Measurements from ENCODE around the gene MBP.
A peak's percentile ranks its signal among the peaks of the same experiment; 100 is the strongest.

MBP gene

DNA sequence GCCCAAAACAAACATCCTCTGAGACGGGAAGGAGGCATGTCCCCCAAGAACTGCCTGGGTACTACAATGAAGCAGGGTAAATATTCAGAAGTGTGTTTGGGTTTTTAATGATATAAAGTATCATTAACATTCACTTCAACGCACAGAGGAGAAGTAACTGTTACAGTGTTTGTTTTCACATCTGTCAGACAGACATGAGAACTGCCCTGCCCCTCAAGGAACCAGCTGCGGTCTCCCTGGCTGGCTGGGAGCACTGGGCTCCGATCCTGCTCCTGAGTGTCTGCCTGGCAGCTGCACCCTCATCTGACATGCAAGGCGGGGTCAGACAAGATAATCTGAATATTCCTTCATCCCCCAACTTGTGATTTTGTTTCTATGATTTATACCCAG is 75.6 kb downstream of the MBP start:
- H3K27ac ChIP-seq, result peak overlapping the region; percentile 40
- no peak for TF ChIP-seq ZFX (IDR thresholded peaks at IDR 0.05)
- TF ChIP-seq, protein P1, sequence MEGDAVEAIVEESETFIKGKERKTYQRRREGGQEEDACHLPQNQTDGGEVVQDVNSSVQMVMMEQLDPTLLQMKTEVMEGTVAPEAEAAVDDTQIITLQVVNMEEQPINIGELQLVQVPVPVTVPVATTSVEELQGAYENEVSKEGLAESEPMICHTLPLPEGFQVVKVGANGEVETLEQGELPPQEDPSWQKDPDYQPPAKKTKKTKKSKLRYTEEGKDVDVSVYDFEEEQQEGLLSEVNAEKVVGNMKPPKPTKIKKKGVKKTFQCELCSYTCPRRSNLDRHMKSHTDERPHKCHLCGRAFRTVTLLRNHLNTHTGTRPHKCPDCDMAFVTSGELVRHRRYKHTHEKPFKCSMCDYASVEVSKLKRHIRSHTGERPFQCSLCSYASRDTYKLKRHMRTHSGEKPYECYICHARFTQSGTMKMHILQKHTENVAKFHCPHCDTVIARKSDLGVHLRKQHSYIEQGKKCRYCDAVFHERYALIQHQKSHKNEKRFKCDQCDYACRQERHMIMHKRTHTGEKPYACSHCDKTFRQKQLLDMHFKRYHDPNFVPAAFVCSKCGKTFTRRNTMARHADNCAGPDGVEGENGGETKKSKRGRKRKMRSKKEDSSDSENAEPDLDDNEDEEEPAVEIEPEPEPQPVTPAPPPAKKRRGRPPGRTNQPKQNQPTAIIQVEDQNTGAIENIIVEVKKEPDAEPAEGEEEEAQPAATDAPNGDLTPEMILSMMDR (conservative IDR thresholded peaks at IDR 0.05), result no peak

DNA sequence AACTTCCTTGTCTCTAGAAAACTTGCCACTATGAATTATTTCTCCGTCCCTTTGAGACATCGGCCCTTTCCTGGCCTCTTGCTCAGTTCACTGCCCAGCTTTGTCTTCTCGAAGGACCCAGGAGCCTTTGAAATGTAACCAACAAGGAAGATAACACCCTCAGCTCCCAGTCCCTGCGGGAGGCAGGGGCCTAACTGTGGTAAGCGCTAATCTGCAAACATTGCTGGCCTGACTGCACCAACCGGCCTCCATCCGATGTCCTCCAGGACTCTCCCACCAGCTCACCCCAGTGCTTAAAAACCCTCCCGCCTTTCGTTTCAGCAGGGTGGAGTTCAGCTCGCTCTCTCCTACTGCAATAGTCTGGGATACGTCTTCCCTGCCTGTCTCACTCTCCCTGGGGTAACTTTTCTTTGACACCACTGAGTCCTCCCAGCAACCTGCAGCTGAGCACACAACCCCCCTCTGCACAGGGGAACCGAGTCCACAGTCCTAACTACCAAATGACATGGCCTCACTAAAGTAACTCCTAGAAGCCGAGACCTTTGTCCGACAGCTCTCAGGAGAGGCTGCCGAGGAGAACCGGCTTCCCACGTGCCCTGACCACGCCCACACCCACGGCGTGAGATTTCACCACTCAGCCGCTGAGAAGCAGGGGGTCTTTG is 76.1 kb downstream of the MBP start:
- H3K27ac ChIP-seq, result peak overlapping the region; percentile 40

DNA sequence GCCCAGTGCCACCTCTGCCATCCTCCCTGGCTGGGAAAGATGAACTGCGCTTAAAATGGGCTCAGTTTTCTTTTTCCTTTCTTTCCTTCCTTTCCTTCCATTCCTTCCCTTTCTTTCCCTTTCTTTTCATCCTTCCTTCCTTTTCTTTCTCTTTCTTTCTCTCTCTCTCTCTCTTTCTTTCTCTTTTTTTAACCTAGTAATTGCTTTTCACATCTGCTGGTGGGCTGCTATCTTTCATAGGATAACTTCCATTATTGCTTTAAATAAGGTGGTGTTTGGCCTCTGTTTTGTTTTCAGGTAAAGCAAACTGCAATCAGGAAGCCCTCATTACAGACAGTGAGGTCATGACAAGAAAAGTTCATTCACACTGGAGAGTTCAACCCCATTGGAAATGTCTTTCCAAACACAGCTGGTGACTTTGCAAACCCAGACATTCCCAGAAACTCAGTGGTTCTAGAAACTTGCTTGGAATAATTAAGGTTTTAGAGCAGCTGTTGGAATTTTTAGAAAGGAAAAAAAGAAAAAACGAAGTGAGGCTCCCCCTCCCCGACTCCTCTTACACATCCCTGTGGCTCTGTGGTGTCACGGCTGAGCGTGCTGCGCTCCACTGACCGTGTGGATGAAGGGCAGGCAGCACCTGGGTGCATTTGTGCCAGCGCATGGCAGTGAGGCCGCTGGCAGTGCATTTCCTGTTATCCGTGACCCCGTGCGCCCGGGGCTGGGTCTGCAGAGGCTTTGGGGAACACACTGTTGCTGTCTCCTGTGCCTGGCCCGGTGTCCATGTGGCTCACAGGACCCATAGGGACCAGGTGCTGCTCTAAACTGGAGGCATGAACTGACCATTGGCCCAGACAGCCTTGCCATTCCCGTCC is 76.9 kb downstream of the MBP start:
- TF ChIP-seq, protein P1 (conservative IDR thresholded peaks at IDR 0.05), result no peak
- no peak for TF ChIP-seq ZFX (IDR thresholded peaks at IDR 0.05)
- H3K27ac ChIP-seq, result peak overlapping the region; percentile 40

More for the DNA sequence above, 76.1 kb downstream of the MBP start:
- TF ChIP-seq, protein P1 (conservative IDR thresholded peaks at IDR 0.05), result no peak
- TF ChIP-seq ZFX (IDR thresholded peaks at IDR 0.05), result no peak

DNA sequence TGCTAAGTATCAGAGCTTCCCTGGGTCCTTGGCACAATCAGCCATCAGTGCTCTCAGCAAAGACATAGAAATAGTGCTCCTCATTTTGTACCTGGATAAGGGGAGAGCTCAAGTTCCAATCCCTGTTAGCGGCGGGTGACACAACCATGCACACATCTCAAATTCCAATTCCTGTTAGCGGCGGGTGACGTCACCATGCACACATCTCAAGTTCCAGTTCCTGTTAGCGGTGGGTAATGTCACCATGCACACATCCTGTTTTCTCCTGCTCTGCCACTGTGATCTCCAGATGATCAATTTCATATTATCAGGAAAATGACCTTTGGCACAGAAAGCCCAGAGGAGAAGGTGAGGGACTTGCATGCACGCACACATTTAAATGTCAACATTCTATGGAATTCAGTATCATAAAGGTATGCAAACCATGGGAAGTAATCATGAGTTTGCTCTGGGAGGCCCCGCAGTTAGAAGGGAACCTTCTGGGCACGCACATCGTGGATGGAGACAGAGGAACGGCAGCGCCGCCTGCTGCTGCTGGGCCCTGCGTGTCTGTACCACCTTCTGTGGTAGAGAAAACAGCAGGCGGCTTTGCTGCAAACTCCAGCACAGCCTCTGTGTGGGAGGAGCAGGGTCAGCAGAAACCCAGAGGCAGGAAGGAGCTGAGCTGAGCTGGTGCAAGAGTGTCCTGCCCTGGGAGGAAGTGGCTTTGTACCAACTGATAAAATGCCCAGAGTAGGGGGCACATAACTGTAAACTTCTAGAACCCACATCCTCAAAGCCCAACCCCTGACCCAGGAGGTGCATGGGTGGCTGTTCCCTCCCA is 77.8 kb downstream of the MBP start:
- TF ChIP-seq, protein P1 (conservative IDR thresholded peaks at IDR 0.05), result no peak
- TF ChIP-seq ZFX (IDR thresholded peaks at IDR 0.05), result no peak
- H3K27ac ChIP-seq, result peak overlapping the region; percentile 9; the same call in 1 of the 2 replicates

DNA sequence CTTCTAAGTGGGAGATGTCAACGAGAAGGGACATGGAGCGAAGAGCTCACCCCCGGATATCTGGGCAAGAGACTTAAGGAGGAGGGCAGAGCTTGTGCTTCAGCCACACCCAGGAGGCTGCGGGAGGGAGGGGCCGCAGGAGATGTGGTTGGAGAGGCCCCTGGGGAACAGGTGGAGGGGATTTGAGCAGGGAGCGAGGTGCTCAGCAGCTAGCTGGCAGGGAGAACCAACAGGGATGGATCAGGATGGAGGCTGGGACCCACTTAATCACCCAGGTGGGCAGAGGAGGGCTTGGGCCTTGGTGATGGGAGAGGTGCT is 78.3 kb downstream of the MBP start:
- no peak overlapping the region; the same call in 1 of the 2 replicates for H3K27ac ChIP-seq
- no peak for TF ChIP-seq ZFX (IDR thresholded peaks at IDR 0.05)
- TF ChIP-seq, protein P1 (conservative IDR thresholded peaks at IDR 0.05), result no peak

DNA sequence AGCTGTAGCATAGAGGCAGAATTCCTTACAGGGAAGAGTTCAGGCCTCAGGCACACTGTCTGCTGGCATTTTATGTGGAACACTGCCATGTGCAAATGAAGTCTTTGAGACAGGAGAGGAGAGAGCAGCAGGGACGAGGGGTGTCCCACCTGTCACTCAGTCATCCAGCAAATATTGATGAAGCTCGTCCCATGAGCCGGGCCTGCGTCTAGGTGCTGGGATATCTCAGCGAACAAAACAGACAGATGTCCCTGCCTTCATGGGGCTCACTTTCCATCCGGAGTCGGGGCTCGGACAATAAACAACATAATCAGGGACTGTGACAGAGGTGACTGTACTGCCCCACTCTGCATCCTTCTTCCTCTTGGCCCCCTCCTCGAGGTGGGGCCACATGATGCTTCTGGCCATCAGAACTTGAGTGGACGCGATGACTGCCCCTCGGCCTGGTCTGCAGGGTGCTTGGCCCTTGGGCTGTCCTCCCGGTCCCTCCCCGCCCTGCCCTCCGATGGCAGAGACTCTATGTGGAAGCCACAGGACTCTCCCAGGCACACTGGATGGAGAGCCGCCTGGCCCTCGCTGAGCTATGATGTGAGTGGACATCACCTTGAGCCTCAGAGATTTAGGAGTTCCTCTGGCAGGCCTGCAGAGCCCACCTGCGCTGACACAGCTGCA is 78.8 kb downstream of the MBP start:
- TF ChIP-seq, protein P1 (conservative IDR thresholded peaks at IDR 0.05), result no peak
- no peak for TF ChIP-seq ZFX (IDR thresholded peaks at IDR 0.05)
- H3K27ac ChIP-seq, result no peak overlapping the region; the same call in 1 of the 2 replicates

Measured in C4-2B (cell line).